Activated CD8-positive, alpha-beta memory T cell treated with anti-CD3 and anti-CD28 coated beads for 48 hours (primary cell): Measurements from ENCODE around the gene TNS3.
A peak's percentile ranks its signal among the peaks of the same experiment; 100 is the strongest.
"Not testable (repeated sequence)": the region's sequence is repeated elsewhere in the genome, so short reads cannot be mapped to it uniquely, and the experiment has no call there.

ENCODE experiments used
- DNase-seq, 3 experiments: peaks; one replicate each; pipeline ENCODE4 v3.0.0-alpha.2; 2020; ENCODE audit warnings: low read depth in 2 of 3, low spot score in 2 of 3

The TNS3 gene

GRCh38 chr7:47266131-47266706 lies 315.7 kb downstream of the TNS3 start:
- peak in 2 of 3 experiments; percentile 6 to 21 for DNase-seq

- DNase-seq, result no peak
These were observed 316.3 kb downstream of the TNS3 start for GRCh38 chr7:47265621-47266020.

GRCh38 chr7:47264021-47264651 lies 317.8 kb downstream of the TNS3 start:
- no peak for DNase-seq

GRCh38 chr7:47262881-47263280 lies 319.0 kb downstream of the TNS3 start:
- DNase-seq, result no peak

GRCh38 chr7:47262160-47262559 lies 319.8 kb downstream of the TNS3 start:
- DNase-seq, result not testable (repeated sequence)

GRCh38 chr7:47260270-47260669 lies 321.6 kb downstream of the TNS3 start:
- DNase-seq, result no peak

GRCh38 chr7:47259682-47260081 lies 322.2 kb downstream of the TNS3 start:
- no peak for DNase-seq

- no peak for DNase-seq
These were observed 323.1 kb downstream of the TNS3 start for GRCh38 chr7:47258798-47259197.

GRCh38 chr7:47256016-47256415 lies 325.9 kb downstream of the TNS3 start:
- DNase-seq, result no peak

- no peak for DNase-seq
These were observed 326.5 kb downstream of the TNS3 start for GRCh38 chr7:47255441-47255840.

GRCh38 chr7:47255007-47255406 lies 326.9 kb downstream of the TNS3 start:
- no peak for DNase-seq

- DNase-seq, result peak; percentile 10 to 30 (median 27)
These were observed 327.6 kb downstream of the TNS3 start for GRCh38 chr7:47254081-47254977.

- DNase-seq, result no peak
These were observed 328.2 kb downstream of the TNS3 start for GRCh38 chr7:47253650-47254080.

GRCh38 chr7:47252675-47253074 lies 329.2 kb downstream of the TNS3 start:
- no peak for DNase-seq

GRCh38 chr7:47249361-47249760 lies 332.6 kb downstream of the TNS3 start:
- DNase-seq, result no peak

GRCh38 chr7:47248797-47249196 lies 333.1 kb downstream of the TNS3 start:
- DNase-seq, result no peak

- DNase-seq, result no peak
These were observed 334.8 kb downstream of the TNS3 start for GRCh38 chr7:47247132-47247531.

- no peak for DNase-seq
These were observed 337.2 kb downstream of the TNS3 start for GRCh38 chr7:47244692-47245091.

- DNase-seq, result no peak
These were observed 340.5 kb downstream of the TNS3 start for GRCh38 chr7:47241112-47242065.

- no peak for DNase-seq
These were observed 341.9 kb downstream of the TNS3 start for GRCh38 chr7:47239931-47240421.

- DNase-seq, result no peak
These were observed 342.9 kb downstream of the TNS3 start for GRCh38 chr7:47239034-47239433.
